Epithelial cell of esophagus (primary cell): Measurements from ENCODE around the gene SFI1.

ENCODE experiments used
- DNase-seq: peaks from one replicate; pipeline ENCODE4 v3.0.0; 2010; ENCODE audit warnings: low read depth
- H3K4me3 ChIP-seq: 2 replicates; pipeline ENCODE4 v1.5.1; 2011; ENCODE audit warnings: mild to moderate bottlenecking, low read length, control low read depth
- CTCF ChIP-seq: IDR thresholded peaks from 2 replicates; pipeline ENCODE4 v1.5.1; 2011; ENCODE audit warnings: low read depth, mild to moderate bottlenecking, low read length, control low read depth, inconsistent platforms; ENCODE audit not compliant: insufficient read depth; ENCODE audit errors: missing control alignments

Gene SFI1

GRCh38 chr22:31567702-31568101, 71.4 kb downstream of the SFI1 start:
- H3K4me3 ChIP-seq = no peak overlapping the region
- DNase-seq = no peak
- no peak for TF ChIP-seq CTCF

GRCh38 chr22:31569126-31569525, 72.8 kb downstream of the SFI1 start:
- DNase-seq = no peak
- no peak overlapping the region for H3K4me3 ChIP-seq
- no peak for TF ChIP-seq CTCF

- no peak for TF ChIP-seq CTCF
Measured at GRCh38 chr22:31572939-31573338, 76.6 kb downstream of the SFI1 start.

GRCh38 chr22:31574055-31574670, 77.8 kb downstream of the SFI1 start:
- TF ChIP-seq CTCF = no peak
- no peak overlapping the region for H3K4me3 ChIP-seq
- no peak for DNase-seq

More at GRCh38 chr22:31572939-31573338, 76.6 kb downstream of the SFI1 start:
- H3K4me3 ChIP-seq = no peak overlapping the region
- DNase-seq = no peak

- no peak overlapping the region for H3K4me3 ChIP-seq
- no peak for TF ChIP-seq CTCF
- no peak for DNase-seq
Measured at GRCh38 chr22:31575190-31575589, 78.9 kb downstream of the SFI1 start.

- no peak for DNase-seq
- TF ChIP-seq CTCF = no peak
- no peak overlapping the region for H3K4me3 ChIP-seq
Measured at GRCh38 chr22:31577711-31578110, 81.4 kb downstream of the SFI1 start.

GRCh38 chr22:31578171-31578570, 81.8 kb downstream of the SFI1 start:
- DNase-seq = no peak
- no peak overlapping the region for H3K4me3 ChIP-seq
- TF ChIP-seq CTCF = no peak
